Tibial artery (tissue), 4 donors: ENCODE data around the gene SLC17A4.

Experiments used
- DNase-seq, 2 donors: peaks; one replicate each; pipeline ENCODE4 v3.0.0-alpha.2; 2019
- H3K27ac ChIP-seq, 2 donors: fragments of 200-600 bp; sonication (generic) in 1 of 2; 1 replicate in 1 of 2; 2 replicates in 1 of 2; pipeline ENCODE4 v1.5.1; 2018 to 2019; ENCODE audit warnings: mild to moderate bottlenecking in 1 of 2
- H3K27me3 ChIP-seq, 2 donors: fragments of 200-600 bp; sonication (generic) in 1 of 2; one replicate each; pipeline versions ENCODE4 v1.5.1 to v1.6.0; 2016 to 2019
- H3K36me3 ChIP-seq, 3 donors: fragments of 200-600 bp; sonication (generic) in 2 of 3; one replicate each; pipeline ENCODE4 v1.5.1; 2016 to 2019; ENCODE audit warnings: mild to moderate bottlenecking in 2 of 3
- H3K4me1 ChIP-seq, 4 donors: fragments of 200-600 bp; sonication (generic) in 2 of 4; 1 replicate in 3 of 4; 2 replicates in 1 of 4; pipeline ENCODE4 v1.5.1; 2016 to 2019
- H3K4me3 ChIP-seq, 2 donors: fragments of 200-600 bp; sonication (generic) in 1 of 2; 1 replicate in 1 of 2; 2 replicates in 1 of 2; pipeline ENCODE4 v1.5.1; 2018 to 2019; ENCODE audit warnings: mild to moderate bottlenecking in 2 of 2
- H3K9me3 ChIP-seq, 3 donors: fragments of 200-600 bp; sonication (generic) in 1 of 3; one replicate each; pipeline ENCODE4 v1.5.1; 2016 to 2019
- CTCF ChIP-seq, 2 experiments: fragments of 200-600 bp in 1 of 2; fragments of 450-650 bp in 1 of 2; IDR thresholded peaks; one replicate each; pipeline ENCODE4 v1.5.1; 2017 to 2019; ENCODE audit warnings: antibody characterized with exemption in 2 of 2, mild to moderate bottlenecking in 1 of 2, moderate library complexity in 1 of 2
- intact Hi-C: fragments of 100-400 bp; cut with DNase I; formaldehyde crosslinking; loops from one replicate; pipeline ENCODE4 v1.15.0; 2023; ENCODE audit warnings: low total_unique reads

SLC17A4 gene

DNA sequence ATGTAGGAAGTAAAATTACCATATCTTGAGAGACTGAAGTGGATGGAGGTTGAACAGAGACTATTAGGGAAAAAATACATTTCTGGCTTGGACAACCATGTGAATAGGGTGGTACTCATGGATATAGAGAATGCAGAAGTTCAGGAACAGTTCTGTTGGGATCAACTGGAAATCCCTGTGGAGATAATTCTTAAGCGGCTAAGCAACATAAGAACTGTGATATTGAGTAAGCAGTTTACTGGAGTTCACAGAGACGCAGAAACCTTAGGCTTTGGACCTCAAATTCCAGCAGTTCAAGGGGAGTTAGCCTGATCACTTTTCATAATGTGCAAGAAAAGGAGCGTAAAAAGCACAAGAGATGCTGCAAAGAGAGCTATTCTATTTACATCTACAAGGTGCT, 23.6 kb upstream of the SLC17A4 start:
- Histone ChIP-seq H3K9me3 (peaks cover 0 to 5% (median 0%) of the 10 kb centered on the region in 3 donors), H3K36me3 (no peaks in the 10 kb centered on the region), H3K27ac (no peak overlapping the region), H3K4me3 (no peak overlapping the region), H3K4me1 (no peaks in the 10 kb centered on the region), H3K27me3 (peaks cover 0 to 5% of the 10 kb centered on the region in 2 donors)
- TF ChIP-seq CTCF (IDR thresholded peaks at IDR 0.05): no peak
- intact Hi-C loops: no loop called here
- DNase-seq: no peak

DNA sequence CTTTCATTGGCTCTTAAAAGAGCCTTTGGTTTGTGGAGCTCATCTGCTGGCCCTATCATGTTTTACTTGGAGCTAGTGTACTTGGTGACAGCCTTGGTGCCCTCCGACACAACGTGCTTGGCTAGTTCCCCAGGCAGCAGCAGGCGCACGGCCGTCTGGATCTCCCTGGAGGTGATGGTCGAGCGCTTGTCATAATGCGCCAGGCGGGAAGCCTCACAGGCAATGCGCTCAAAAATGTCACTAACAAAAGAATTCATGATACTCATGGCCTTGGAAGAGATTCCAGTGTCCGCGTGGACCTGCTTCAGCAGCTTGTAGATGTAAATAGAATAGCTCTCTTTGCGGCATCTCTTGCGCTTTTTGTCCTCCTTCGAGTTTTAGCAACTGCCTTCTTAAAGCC, 22.8 kb upstream of the SLC17A4 start:
- TF ChIP-seq CTCF (IDR thresholded peaks at IDR 0.05): no peak
- H3K9me3 ChIP-seq: peaks cover 0 to 5% (median 0%) of the 10 kb centered on the region in 3 donors
- no peaks in the 10 kb centered on the region for H3K36me3 ChIP-seq
- H3K4me1 ChIP-seq: no peaks in the 10 kb centered on the region
- H3K4me3 ChIP-seq: no peak overlapping the region
- no peak overlapping the region for H3K27ac ChIP-seq
- intact Hi-C loops: no loop called here
- H3K27me3 ChIP-seq: peaks cover 0 to 5% of the 10 kb centered on the region in 2 donors
- no peak for DNase-seq

- no peak overlapping the region for H3K4me3 ChIP-seq
- no peak for TF ChIP-seq CTCF (IDR thresholded peaks at IDR 0.05)
These were observed 21.9 kb upstream of the SLC17A4 start for GRCh38 chr6:25732468-25733198.

DNA sequence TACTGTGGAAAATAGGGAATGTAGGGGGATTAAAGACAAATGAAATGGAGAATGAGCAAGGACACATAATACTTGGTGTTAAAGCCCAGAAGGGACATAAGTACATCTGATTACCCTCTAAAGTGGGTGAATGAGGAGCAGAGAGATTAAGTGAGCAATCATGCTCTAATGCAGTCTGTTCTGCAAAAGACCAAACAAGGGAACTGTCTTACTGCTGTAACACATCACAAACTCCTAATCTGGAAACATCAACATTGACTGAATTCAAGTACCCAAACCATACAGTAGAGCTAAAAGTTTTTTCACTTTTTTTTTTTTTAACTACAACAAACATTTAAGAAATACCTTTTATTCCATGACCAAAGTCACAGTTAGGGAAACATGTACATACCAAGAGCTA, 19.3 kb upstream of the SLC17A4 start:
- no peak for DNase-seq
- intact Hi-C loops: no loop called here
- H3K9me3 ChIP-seq: peaks cover 0 to 9% (median 8%) of the 10 kb centered on the region in 3 donors
- no peak for TF ChIP-seq CTCF (IDR thresholded peaks at IDR 0.05)
- H3K4me1 ChIP-seq: no peaks in the 10 kb centered on the region
- peaks cover 0 to 9% of the 10 kb centered on the region in 2 donors for H3K27me3 ChIP-seq
- no peak overlapping the region for H3K27ac ChIP-seq
- no peaks in the 10 kb centered on the region for H3K36me3 ChIP-seq
- no peak overlapping the region for H3K4me3 ChIP-seq

More at GRCh38 chr6:25732468-25733198, 21.9 kb upstream of the SLC17A4 start:
- no peaks in the 10 kb centered on the region for H3K36me3 ChIP-seq
- DNase-seq: no peak
- no peaks in the 10 kb centered on the region for H3K4me1 ChIP-seq
- intact Hi-C loops: no loop called here
- H3K9me3 ChIP-seq: peaks cover 0 to 8% (median 8%) of the 10 kb centered on the region in 3 donors
- peaks cover 0 to 9% of the 10 kb centered on the region in 2 donors for H3K27me3 ChIP-seq
- H3K27ac ChIP-seq: no peak overlapping the region

- DNase-seq: no peak
- no peaks in the 10 kb centered on the region for H3K27me3 ChIP-seq
- H3K4me1 ChIP-seq: no peaks in the 10 kb centered on the region
- H3K27ac ChIP-seq: no peak overlapping the region
- no peak for TF ChIP-seq CTCF (IDR thresholded peaks at IDR 0.05)
- H3K9me3 ChIP-seq: no peaks in the 10 kb centered on the region
- no peak overlapping the region for H3K4me3 ChIP-seq
- no peaks in the 10 kb centered on the region for H3K36me3 ChIP-seq
- intact Hi-C loops: no loop called here
These were observed 10.7 kb upstream of the SLC17A4 start for GRCh38 chr6:25743868-25744267.
